A375 (cell line): ENCODE measurements around the gene PPL. TPM values are rescaled to one million over a fixed set of nuclear protein-coding genes. Genes with fewer than 3 reads are reported as not detected.

Source experiments
- total RNA-seq: library from RNA; depleted of rRNA; stranded (reverse); fragments of >200 nt; shearing (Covaris generic); gene quantifications from 2 replicates; pipeline ENCODE4 v1.2.3, GENCODE V29; 2014; rRNA removed

PPL gene
- 0.26 and 0.27 TPM in 2 replicates for total RNA-seq

GRCh38 chr16:4936991-4937781, at the start of gene PPL:
PPL (minus strand) TSS chr16:4937148; CDS start chr16:4937045, 103 bp downstream.

DNA sequence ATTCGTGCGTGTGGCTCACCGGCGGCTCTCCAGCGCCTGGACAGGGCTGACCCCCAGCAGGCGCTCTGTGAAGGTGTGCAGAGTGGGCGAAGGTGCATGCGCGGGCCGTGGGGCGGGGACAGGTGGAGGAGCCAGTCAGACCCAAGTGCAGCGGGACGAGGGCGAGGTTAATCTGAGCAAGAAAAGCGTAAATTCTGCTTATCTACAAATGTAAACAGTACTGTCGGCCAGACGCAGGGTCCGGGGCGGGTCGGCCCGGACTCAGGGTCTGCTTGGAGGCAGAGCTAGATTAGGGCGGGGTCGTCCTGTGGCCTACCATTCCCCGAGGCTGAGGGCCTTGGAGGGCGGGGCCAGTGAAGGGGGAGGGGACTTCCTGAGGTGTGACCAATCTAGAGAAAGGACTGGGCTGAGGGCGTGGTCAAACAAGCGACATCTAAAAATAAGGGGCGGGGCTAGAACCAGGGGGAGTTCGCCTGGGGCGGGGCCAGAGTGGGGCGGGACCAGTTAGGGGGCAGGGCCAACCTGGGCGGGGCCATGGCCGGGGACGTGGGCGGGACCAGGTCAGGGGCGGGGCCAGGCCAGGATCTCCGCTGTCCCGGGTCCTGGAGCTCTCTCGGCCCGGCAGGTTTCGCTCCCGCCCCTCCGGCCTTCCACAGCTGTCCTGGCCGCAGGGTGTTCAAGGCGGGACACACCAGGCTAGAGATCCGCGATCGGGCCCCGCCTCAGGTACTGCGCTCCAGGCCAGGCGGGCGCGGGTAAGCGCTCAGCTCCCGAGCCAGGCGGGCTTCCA, 21.0 kb upstream of the PPL start, which contains the start of gene SEC14L5:
SEC14L5 (plus strand) TSS at position 611 of the 790 bp plus-strand sequence. CDS start 994 bp downstream, outside the sequence.

DNA sequence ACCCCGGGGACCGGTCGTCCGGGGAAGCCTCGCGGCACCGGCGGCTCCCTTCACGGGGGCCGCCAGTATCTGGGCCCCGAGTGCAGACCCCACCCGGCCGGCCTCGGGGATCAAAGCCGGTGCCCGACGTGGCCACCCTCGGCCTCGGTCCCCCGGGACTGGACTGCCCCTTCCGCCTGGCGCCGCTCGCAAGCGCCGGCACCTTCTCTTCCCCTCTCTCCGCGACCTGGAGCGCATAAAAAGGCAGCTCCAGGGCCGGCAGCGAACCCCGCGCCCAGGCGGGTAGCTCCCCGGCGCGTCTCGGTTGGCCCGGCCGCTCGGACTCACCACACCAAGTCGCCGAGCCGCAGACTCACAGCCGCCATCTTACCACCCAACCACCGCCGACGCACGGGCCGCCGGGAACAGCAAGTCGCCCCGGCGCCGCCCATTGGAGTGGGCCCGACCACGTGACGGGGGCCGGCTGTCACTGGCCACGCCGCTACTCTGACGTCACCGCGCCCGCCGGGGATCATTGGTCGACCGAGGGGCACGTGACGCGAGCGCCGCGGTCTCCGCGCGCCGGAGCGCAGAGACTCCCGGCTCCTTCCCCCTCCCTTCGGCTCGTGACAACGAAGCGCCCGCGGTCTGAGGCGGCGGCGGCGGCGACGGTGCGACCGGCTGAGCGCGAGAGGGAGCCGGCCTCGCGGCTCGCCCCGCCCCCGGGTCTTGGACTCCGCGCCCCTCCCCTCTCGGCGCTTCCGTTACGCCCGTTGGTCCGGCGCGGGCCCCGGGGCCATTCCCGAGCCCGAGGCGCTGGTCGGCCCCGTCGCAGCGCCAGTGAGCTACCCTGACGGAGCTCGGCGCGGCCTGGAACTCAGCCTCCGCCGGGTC, 89.8 kb downstream of the PPL start, which contains the start of the genes GLYR1 and UBN1:
GLYR1 (minus strand) TSS at position 388 of the 873 bp plus-strand sequence; CDS start at position 365, 23 bp downstream.
UBN1 (plus strand) TSS at position 581 of the 873 bp plus-strand sequence. CDS start 5,437 bp downstream, outside the sequence.

Other genes with a start within 250 kb of the PPL start
- 32.3 and 33.4 TPM in 2 replicates for gene NUDT16L1, start 243.6 kb downstream of the PPL start, total RNA-seq
- 21.2 and 22.8 TPM in 2 replicates for gene ANKS3, start 202.9 kb downstream of the PPL start, total RNA-seq
- 0.93 and 1.5 TPM in 2 replicates for gene DNAAF8, start 202.6 kb downstream of the PPL start, total RNA-seq
- gene ZNF500, start 170.0 kb downstream of the PPL start, total RNA-seq: 7.8 and 8.6 TPM in 2 replicates
- gene SEPTIN12, start 148.8 kb downstream of the PPL start, total RNA-seq: 0.08 TPM in 1 of 2 replicates, not detected in the other
- gene SMIM22, start 141.8 kb downstream of the PPL start, total RNA-seq: not detected in 2 replicates
- 15.1 and 17.3 TPM in 2 replicates for gene ROGDI, start 134.5 kb downstream of the PPL start, total RNA-seq
- 40.2 and 47.4 TPM in 2 replicates for gene GLYR1, start 89.9 kb downstream of the PPL start, total RNA-seq
- 42.4 and 44.3 TPM in 2 replicates for gene UBN1, start 89.7 kb downstream of the PPL start, total RNA-seq
- gene SEC14L5, start 21.2 kb upstream of the PPL start, total RNA-seq: not detected in 2 replicates
- gene NAGPA, start 96.8 kb upstream of the PPL start, total RNA-seq: 17.6 and 23.9 TPM in 2 replicates
- not detected in 2 replicates for gene C16orf89, start 128.8 kb upstream of the PPL start, total RNA-seq
- gene ALG1, start 134.7 kb upstream of the PPL start, total RNA-seq: 28.3 and 31.5 TPM in 2 replicates
- 14.9 and 15.6 TPM in 2 replicates for gene EEF2KMT, start 160.6 kb upstream of the PPL start, total RNA-seq